ENCODE results near the gene RRAGD.

Gene RRAGD

DNA sequence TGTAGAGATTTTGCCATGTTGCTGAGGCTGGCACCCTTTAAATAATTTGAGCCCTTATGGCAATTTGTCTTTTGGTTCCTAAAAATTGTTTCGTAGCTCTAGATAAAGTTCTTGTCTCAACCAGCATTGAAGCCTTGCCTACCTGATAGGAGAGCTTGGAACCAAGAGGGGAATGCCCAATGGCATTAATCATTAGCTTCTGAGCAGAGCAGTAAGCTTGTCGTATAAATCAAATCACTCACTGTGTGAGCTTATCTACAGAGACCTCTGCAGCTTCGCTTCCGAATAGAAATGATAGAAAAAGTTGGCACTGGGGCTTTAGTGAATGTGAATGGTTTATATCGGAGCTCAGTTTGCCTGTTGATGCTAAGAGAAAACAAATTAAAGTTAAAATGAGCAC, 31.6 kb upstream of the RRAGD start (continued):
- TF ChIP-seq, protein P1, sequence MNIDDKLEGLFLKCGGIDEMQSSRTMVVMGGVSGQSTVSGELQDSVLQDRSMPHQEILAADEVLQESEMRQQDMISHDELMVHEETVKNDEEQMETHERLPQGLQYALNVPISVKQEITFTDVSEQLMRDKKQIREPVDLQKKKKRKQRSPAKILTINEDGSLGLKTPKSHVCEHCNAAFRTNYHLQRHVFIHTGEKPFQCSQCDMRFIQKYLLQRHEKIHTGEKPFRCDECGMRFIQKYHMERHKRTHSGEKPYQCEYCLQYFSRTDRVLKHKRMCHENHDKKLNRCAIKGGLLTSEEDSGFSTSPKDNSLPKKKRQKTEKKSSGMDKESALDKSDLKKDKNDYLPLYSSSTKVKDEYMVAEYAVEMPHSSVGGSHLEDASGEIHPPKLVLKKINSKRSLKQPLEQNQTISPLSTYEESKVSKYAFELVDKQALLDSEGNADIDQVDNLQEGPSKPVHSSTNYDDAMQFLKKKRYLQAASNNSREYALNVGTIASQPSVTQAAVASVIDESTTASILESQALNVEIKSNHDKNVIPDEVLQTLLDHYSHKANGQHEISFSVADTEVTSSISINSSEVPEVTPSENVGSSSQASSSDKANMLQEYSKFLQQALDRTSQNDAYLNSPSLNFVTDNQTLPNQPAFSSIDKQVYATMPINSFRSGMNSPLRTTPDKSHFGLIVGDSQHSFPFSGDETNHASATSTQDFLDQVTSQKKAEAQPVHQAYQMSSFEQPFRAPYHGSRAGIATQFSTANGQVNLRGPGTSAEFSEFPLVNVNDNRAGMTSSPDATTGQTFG (tag by site-specific recombination; IDR thresholded peaks at IDR 0.05; ENCODE audit: borderline replicate concordance), result no peak
- TF ChIP-seq ZNF214 (tag by site-specific recombination; IDR thresholded peaks at IDR 0.05; ENCODE audit: borderline replicate concordance) (no peak), ZNF510 (tag by site-specific recombination; IDR thresholded peaks at IDR 0.05; ENCODE audit: insufficient replicate concordance) (no peak), HOXD13 (CRISPR knock-in tag; IDR thresholded peaks at IDR 0.05; ENCODE audit: borderline replicate concordance) (no peak), RBAK (tag by site-specific recombination; IDR thresholded peaks at IDR 0.05) (no peak)
- TF ChIP-seq, protein P2, sequence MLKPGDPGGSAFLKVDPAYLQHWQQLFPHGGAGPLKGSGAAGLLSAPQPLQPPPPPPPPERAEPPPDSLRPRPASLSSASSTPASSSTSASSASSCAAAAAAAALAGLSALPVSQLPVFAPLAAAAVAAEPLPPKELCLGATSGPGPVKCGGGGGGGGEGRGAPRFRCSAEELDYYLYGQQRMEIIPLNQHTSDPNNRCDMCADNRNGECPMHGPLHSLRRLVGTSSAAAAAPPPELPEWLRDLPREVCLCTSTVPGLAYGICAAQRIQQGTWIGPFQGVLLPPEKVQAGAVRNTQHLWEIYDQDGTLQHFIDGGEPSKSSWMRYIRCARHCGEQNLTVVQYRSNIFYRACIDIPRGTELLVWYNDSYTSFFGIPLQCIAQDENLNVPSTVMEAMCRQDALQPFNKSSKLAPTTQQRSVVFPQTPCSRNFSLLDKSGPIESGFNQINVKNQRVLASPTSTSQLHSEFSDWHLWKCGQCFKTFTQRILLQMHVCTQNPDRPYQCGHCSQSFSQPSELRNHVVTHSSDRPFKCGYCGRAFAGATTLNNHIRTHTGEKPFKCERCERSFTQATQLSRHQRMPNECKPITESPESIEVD (tag by site-specific recombination; IDR thresholded peaks at IDR 0.05), result no peak

DNA sequence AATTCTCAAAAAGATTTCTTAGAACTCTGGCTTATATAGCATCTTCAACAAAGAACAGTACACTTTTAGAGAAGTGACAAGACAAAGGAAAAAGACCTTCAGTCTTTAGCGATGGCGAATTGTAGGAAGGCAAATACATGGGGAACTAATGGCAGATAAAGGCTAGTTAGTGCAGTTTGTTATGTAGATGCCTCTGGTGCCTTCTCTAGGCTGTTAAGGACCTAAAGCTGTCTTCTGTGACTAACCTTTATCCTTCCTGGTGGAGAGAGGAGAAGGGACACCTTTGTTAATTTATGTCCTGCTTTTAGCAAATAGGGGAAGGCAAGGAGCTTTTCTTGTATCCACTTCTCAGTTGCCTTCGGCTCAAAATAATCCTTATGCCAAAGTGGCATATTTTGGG, 28.1 kb upstream of the RRAGD start:
- ChIA-PET CTCF (interaction anchor here (0.6 to 1.1 kb wide), 4 partner anchors 8 to 173 kb away, joined by 3 to 4 read pairs (median 4); no protein-coding TSS in a partner anchor), POLR2A (no interaction called here)

More for the DNA sequence above, 28.1 kb upstream of the RRAGD start:
- H3K9me3 ChIP-seq (ENCODE audit: control insufficient read depth, insufficient read depth, low read depth, low read length), result no peaks in the 10 kb centered on the region
- no peak overlapping the region for H3K27ac ChIP-seq (ENCODE audit: extremely low read depth, low read depth, low read length)
- no peak overlapping the region for H3K4me3 ChIP-seq (ENCODE audit: low read depth, low read length)
- H3K36me3 ChIP-seq (ENCODE audit: control insufficient read depth in 2 of 2, insufficient read depth in 1 of 2, low read length in 2 of 2), result no peaks in the 10 kb centered on the region; a peak in 1 of 3 replicates
- peaks cover 15% of the 10 kb centered on the region for H3K4me1 ChIP-seq (ENCODE audit: control insufficient read depth, insufficient read depth, low read length)
- no peak for TF ChIP-seq KLF8 (tag by site-specific recombination; IDR thresholded peaks at IDR 0.05)
- TF ChIP-seq, protein P3, sequence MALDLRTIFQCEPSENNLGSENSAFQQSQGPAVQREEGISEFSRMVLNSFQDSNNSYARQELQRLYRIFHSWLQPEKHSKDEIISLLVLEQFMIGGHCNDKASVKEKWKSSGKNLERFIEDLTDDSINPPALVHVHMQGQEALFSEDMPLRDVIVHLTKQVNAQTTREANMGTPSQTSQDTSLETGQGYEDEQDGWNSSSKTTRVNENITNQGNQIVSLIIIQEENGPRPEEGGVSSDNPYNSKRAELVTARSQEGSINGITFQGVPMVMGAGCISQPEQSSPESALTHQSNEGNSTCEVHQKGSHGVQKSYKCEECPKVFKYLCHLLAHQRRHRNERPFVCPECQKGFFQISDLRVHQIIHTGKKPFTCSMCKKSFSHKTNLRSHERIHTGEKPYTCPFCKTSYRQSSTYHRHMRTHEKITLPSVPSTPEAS (tag by site-specific recombination; IDR thresholded peaks at IDR 0.05), result no peak
- TF ChIP-seq, protein P1 (tag by site-specific recombination; IDR thresholded peaks at IDR 0.05; ENCODE audit: borderline replicate concordance), result no peak
- no peak for TF ChIP-seq ZNF324 (tag by site-specific recombination; IDR thresholded peaks at IDR 0.05)
- TF ChIP-seq ZNF37A (tag by site-specific recombination; IDR thresholded peaks at IDR 0.05), result no peak
- no peak for TF ChIP-seq ZNF354C (tag by site-specific recombination; IDR thresholded peaks at IDR 0.05; ENCODE audit: borderline replicate concordance, low read depth)
- no peak for TF ChIP-seq ZNF335 (tag by site-specific recombination; conservative IDR thresholded peaks at IDR 0.05)
- no peak for TF ChIP-seq ZNF585B (tag by site-specific recombination; IDR thresholded peaks at IDR 0.05)
- TF ChIP-seq, protein P4, sequence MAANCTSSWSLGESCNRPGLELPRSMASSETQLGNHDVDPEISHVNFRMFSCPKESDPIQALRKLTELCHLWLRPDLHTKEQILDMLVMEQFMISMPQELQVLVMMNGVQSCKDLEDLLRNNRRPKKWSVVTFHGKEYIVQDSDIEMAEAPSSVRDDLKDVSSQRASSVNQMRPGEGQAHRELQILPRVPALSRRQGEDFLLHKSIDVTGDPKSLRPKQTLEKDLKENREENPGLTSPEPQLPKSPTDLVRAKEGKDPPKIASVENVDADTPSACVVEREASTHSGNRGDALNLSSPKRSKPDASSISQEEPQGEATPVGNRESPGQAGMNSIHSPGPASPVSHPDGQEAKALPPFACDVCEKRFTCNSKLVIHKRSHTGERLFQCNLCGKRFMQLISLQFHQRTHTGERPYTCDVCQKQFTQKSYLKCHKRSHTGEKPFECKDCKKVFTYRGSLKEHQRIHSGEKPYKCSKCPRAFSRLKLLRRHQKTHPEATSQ (tag by site-specific recombination; IDR thresholded peaks at IDR 0.05), result no peak
- no peak for TF ChIP-seq ZNF624 (tag by site-specific recombination; IDR thresholded peaks at IDR 0.05)
- TF ChIP-seq ZNF366 (tag by site-specific recombination; conservative IDR thresholded peaks at IDR 0.05), result no peak
- TF ChIP-seq ZNF221 (tag by site-specific recombination; IDR thresholded peaks at IDR 0.05; ENCODE audit: borderline replicate concordance), result no peak
- TF ChIP-seq ZNF169 (tag by site-specific recombination; IDR thresholded peaks at IDR 0.05), result no peak
- TF ChIP-seq ZNF114 (tag by site-specific recombination; IDR thresholded peaks at IDR 0.05), result no peak
- no peak for TF ChIP-seq ZNF654 (tag by site-specific recombination; IDR thresholded peaks at IDR 0.05; ENCODE audit: low read depth)
- no peak for TF ChIP-seq ZNF555 (tag by site-specific recombination; conservative IDR thresholded peaks at IDR 0.05)
